GM12878 (cell line): ENCODE results near the gene NEGR1. TPM values are rescaled to one million over a fixed set of nuclear protein-coding genes. Genes with fewer than 3 reads are reported as not detected.

Experiments
- ATAC-seq: fragments of 200-7000 bp; cut with Tn5 transposase; 3 replicates; pipeline ENCODE4 v1.9.1; 2020; ENCODE audit warnings: mild to moderate bottlenecking, moderate library complexity
- BruUV-seq: library from RNA; stranded (reverse); fragments of 400-500 nt; replicated peaks from 2 replicates; lab custom pipeline; 2021; lab: Mats Ljungman, UMichigan
- CTCF ChIA-PET: fragments of 300-600 bp; sonication (Branson Sonifier 250); formaldehyde crosslinking; extraction: SDS; loops from one replicate; lab custom pipeline; 2021; ENCODE audit warnings: inconsistent platforms; lab: Yijun Ruan, JAX
- POLR2A ChIA-PET: fragments of 350-600 bp; formaldehyde crosslinking; extraction: SDS; loops from one replicate; lab custom pipeline; 2021; ENCODE audit warnings: inconsistent platforms; lab: Charles Lee
- RAD21 ChIA-PET: fragments of 300-600 bp; sonication (Branson Sonifier 250); formaldehyde crosslinking; loops from one replicate; lab custom pipeline; 2023; ENCODE audit warnings: antibody characterized with exemption; ENCODE audit not compliant: unreplicated experiment; lab: Charles Lee
- SMC1A ChIA-PET: fragments of 300-600 bp; sonication (Branson Sonifier 250); formaldehyde crosslinking; loops from one replicate; lab custom pipeline; 2023; ENCODE audit not compliant: unreplicated experiment, uncharacterized antibody; lab: Charles Lee
- DNase-seq: peaks from one replicate; pipeline ENCODE4 v3.0.0-alpha.2; 2011; ENCODE audit warnings: low read depth, low spot score
- FAIRE-seq: peaks from 3 replicates; lab custom pipeline; 2011; peaks lifted over from hg19 to GRCh38; lab: Jason Lieb, UNC
- H2AFZ ChIP-seq: 2 replicates; pipeline ENCODE4 v1.6.0; 2011; ENCODE audit warnings: low read depth, low read length, control low read depth; ENCODE audit not compliant: control insufficient read depth
- H3K27ac ChIP-seq: 2 replicates; pipeline ENCODE4 v1.5.1; 2011; ENCODE audit warnings: control low read depth; ENCODE audit not compliant: control insufficient read depth, insufficient read depth
- H3K27me3 ChIP-seq, 2 experiments: replicated peaks in 1 of 2; 2 replicates each; pipeline versions ENCODE4 v1.6.0 to v1.6.1; 2011; ENCODE audit warnings: low read length in 1 of 2; ENCODE audit not compliant: control insufficient read depth in 2 of 2, insufficient read depth in 2 of 2
- H3K36me3 ChIP-seq, 2 experiments: 2 replicates each; pipeline ENCODE4 v1.5.1; 2011; ENCODE audit warnings: low read length in 1 of 2; ENCODE audit not compliant: control insufficient read depth in 2 of 2, insufficient read depth in 2 of 2
- H3K4me1 ChIP-seq: 2 replicates; pipeline ENCODE4 v1.6.1; 2011; ENCODE audit warnings: mild to moderate bottlenecking, low read length, moderate library complexity, mixed read lengths; ENCODE audit not compliant: control insufficient read depth, insufficient read depth
- H3K4me2 ChIP-seq: 2 replicates; pipeline ENCODE4 v1.6.0; 2011; ENCODE audit warnings: control low read depth; ENCODE audit not compliant: control insufficient read depth, insufficient read depth
- H3K4me3 ChIP-seq: fragments of 200-600 bp; sonication (generic); 2 replicates; pipeline ENCODE4 v1.5.1; 2016
- H3K79me2 ChIP-seq: 2 replicates; pipeline ENCODE4 v1.6.0; 2011; ENCODE audit warnings: low read length; ENCODE audit not compliant: control insufficient read depth, insufficient read depth
- H3K9ac ChIP-seq: 2 replicates; pipeline ENCODE4 v1.8.0; 2011; ENCODE audit warnings: low read length, control low read depth, mixed read lengths; ENCODE audit not compliant: control insufficient read depth, insufficient read depth
- H3K9me3 ChIP-seq: replicated peaks from 3 replicates; pipeline ENCODE4 v1.5.1; 2011; ENCODE audit warnings: mild to moderate bottlenecking, low read length; ENCODE audit not compliant: control insufficient read depth, insufficient read depth
- H4K20me1 ChIP-seq: 2 replicates; pipeline ENCODE4 v1.6.0; 2011; ENCODE audit not compliant: control insufficient read depth, insufficient read depth
- CBFB ChIP-seq: IDR thresholded peaks from 2 replicates; pipeline ENCODE4 v1.6.1; 2016; ENCODE audit warnings: antibody characterized with exemption, low read depth
- ELK1 ChIP-seq: IDR thresholded peaks from 2 replicates; pipeline ENCODE4 v1.6.1; 2012; ENCODE audit warnings: low read depth, low read length, improper control_type of control experiment
- HDAC6 ChIP-seq: fragments of 200-600 bp; sonication (generic); IDR thresholded peaks from one replicate; pipeline ENCODE4 v1.8.0; 2017; ENCODE audit warnings: antibody characterized with exemption; ENCODE audit not compliant: unreplicated experiment
- IKZF2 ChIP-seq, 2 experiments: fragments of 450-650 bp; IDR thresholded peaks; 2 replicates each; pipeline ENCODE4 v1.6.1; 2017; ENCODE audit warnings: mild to moderate bottlenecking in 2 of 2, moderate library complexity in 2 of 2
- MAX ChIP-seq: IDR thresholded peaks from 2 replicates; pipeline ENCODE4 v1.6.1; 2012; ENCODE audit warnings: low read depth, low read length, improper control_type of control experiment
- MYB ChIP-seq: fragments of 150-350 bp; IDR thresholded peaks from 2 replicates; pipeline ENCODE4 v1.6.1; 2014; ENCODE audit warnings: mild to moderate bottlenecking, low read depth, low read length, borderline replicate concordance
- MYC ChIP-seq: IDR thresholded peaks from 2 replicates; pipeline ENCODE4 v1.6.1; 2011; ENCODE audit warnings: mild to moderate bottlenecking, low read length, moderate library complexity, inconsistent platforms; ENCODE audit not compliant: insufficient read depth, insufficient replicate concordance, insufficient read length, severe bottlenecking
- NFIC ChIP-seq: IDR thresholded peaks from 2 replicates; pipeline ENCODE4 v1.6.1; 2012; ENCODE audit warnings: low read depth, mild to moderate bottlenecking, inconsistent platforms, low read length, moderate library complexity
- NR2C1 ChIP-seq: fragments of 450-650 bp; IDR thresholded peaks from 2 replicates; pipeline ENCODE4 v1.6.1; 2017; ENCODE audit warnings: antibody characterized with exemption, mild to moderate bottlenecking, moderate library complexity
- RUNX3 ChIP-seq: IDR thresholded peaks from 2 replicates; pipeline ENCODE4 v1.6.1; 2012; ENCODE audit warnings: low read length, inconsistent platforms
- SREBF1 ChIP-seq: IDR thresholded peaks from 2 replicates; pipeline ENCODE4 v1.6.1; 2012; ENCODE audit warnings: mild to moderate bottlenecking, low read length
- TAF1 ChIP-seq: IDR thresholded peaks from 2 replicates; pipeline ENCODE4 v1.6.1; 2011; ENCODE audit warnings: mild to moderate bottlenecking, low read depth, low read length, borderline replicate concordance
- TCF7 ChIP-seq: IDR thresholded peaks from 2 replicates; pipeline ENCODE4 v1.6.1; 2014; ENCODE audit warnings: antibody characterized with exemption, borderline replicate concordance
- USF1 ChIP-seq: IDR thresholded peaks from 2 replicates; pipeline ENCODE4 v1.6.1; 2011; ENCODE audit warnings: borderline replicate concordance, low read depth, mild to moderate bottlenecking, moderate library complexity, mixed read lengths, low read length; ENCODE audit not compliant: insufficient read depth; ENCODE audit errors: extremely low read length
- USF2 ChIP-seq: IDR thresholded peaks from 2 replicates; pipeline ENCODE4 v1.6.1; 2011; ENCODE audit warnings: low read depth, low read length, improper control_type of control experiment, borderline replicate concordance
- ZSCAN29 ChIP-seq: fragments of 450-650 bp; IDR thresholded peaks from 2 replicates; pipeline ENCODE4 v1.6.1; 2017; ENCODE audit warnings: mild to moderate bottlenecking, moderate library complexity
- WGBS: methylation state at CpG from one replicate; pipeline ENCODE4 v1.1.6; 2016; ENCODE audit warnings: low lambda C conversion rate; ENCODE audit not compliant: insufficient replicate concordance, insufficient coverage; ENCODE audit errors: missing lambda C conversion rate; 5-methylcytosine and 5-hydroxymethylcytosine counted together
- in situ Hi-C: fragments of 300-500 bp; cut with MboI; formaldehyde crosslinking; loops from 9 replicates; pipeline ENCODE4 v1.14.3; 2018; ENCODE audit warnings: mixed read lengths
- intact Hi-C: fragments of 100-400 bp; cut with micrococcal nuclease; formaldehyde crosslinking; loops from one replicate; pipeline ENCODE4 v1.14.2; 2022; ENCODE audit not compliant: unreplicated experiment
- polyA plus RNA-seq, 11 experiments: library from polyadenylated mRNA; depleted of rRNA in 4 of 11; unstranded in 6 of 11; stranded (reverse) in 5 of 11; fragments of >200 nt; fragmentation: Nextera tagmentation in 4 of 11; fragmentation: Illumina TruSeq in 1 of 11; extraction: Ambion mirVana in 4 of 11; extraction: Trizol in 1 of 11; gene quantifications; 1 replicate in 1 of 11; 2 replicates in 10 of 11; pipeline versions ENCODE4 v1.2.1 to v1.2.3, GENCODE V29; 2011 to 2016; ENCODE audit warnings: inconsistent platforms in 2 of 11, missing spikeins in 2 of 11, low read depth in 1 of 11
- total RNA-seq, 4 experiments: library from RNA; depleted of rRNA in 3 of 4; stranded (reverse); fragments of >200 nt in 3 of 4; fragmentation: Illumina TruSeq in 1 of 4; extraction: Trizol in 1 of 4; gene quantifications; 2 replicates each; pipeline versions ENCODE4 v1.2.1 to v1.2.3, GENCODE V29; 2013 to 2021

Gene NEGR1
- total and polyA plus RNA-seq, 10 of the 15 experiments (the other 5 are each of a cell fraction or from before 2014, with no cell fraction given): under 0.01 to 0.03 (median 0.01) TPM; not detected in 7

- SMC1A ChIA-PET: no interaction called here
- no TSS peak for BruUV-seq
- TF ChIP-seq MYC: no peak
- TF ChIP-seq SREBF1: no peak
- no peak for TF ChIP-seq NFIC
- TF ChIP-seq CBFB: no peak
- no peak for TF ChIP-seq TCF7
- no peak for TF ChIP-seq IKZF2 (IDR thresholded peaks at IDR 0.05)
- TF ChIP-seq RUNX3: no peak
- no peak for TF ChIP-seq USF2
- no peak for TF ChIP-seq NR2C1
- RAD21 ChIA-PET: no interaction called here
- CTCF ChIA-PET: no interaction called here
- Histone ChIP-seq H3K36me3 (no peaks in the 10 kb centered on the region), H3K4me2 (no peak overlapping the region), H3K9ac (no peak overlapping the region), H3K4me3 (no peak overlapping the region), H2AFZ (no peak overlapping the region), H4K20me1 (no peaks in the 10 kb centered on the region), H3K27ac (no peak overlapping the region), H3K27me3 (no peaks in the 10 kb centered on the region), H3K9me3 (no peaks in the 10 kb centered on the region), H3K79me2 (no peaks in the 10 kb centered on the region), H3K4me1 (no peaks in the 10 kb centered on the region)
- WGBS: no CpG with 5 or more reads among the region's 3 CpGs
- POLR2A ChIA-PET: no interaction called here
- intact Hi-C loops (no loop called here), in situ Hi-C loops (no loop called here)
- DNase-seq (no peak), FAIRE-seq (no peak), ATAC-seq (no peak)
Measured at GRCh38 chr1:72322910-72323309, 40.6 kb upstream of the NEGR1 start.

GRCh38 chr1:72296501-72296900 is 14.2 kb upstream of the NEGR1 start:
- Histone ChIP-seq H3K4me1 (no peaks in the 10 kb centered on the region), H3K4me2 (no peak overlapping the region), H3K36me3 (no peaks in the 10 kb centered on the region), H3K9ac (no peak overlapping the region), H3K27ac (no peak overlapping the region), H2AFZ (no peak overlapping the region), H3K27me3 (no peaks in the 10 kb centered on the region), H3K9me3 (no peaks in the 10 kb centered on the region), H3K79me2 (no peaks in the 10 kb centered on the region), H3K4me3 (no peak overlapping the region), H4K20me1 (no peaks in the 10 kb centered on the region)
- ChIA-PET POLR2A (no interaction called here), SMC1A (no interaction called here), CTCF (interaction anchor here (0.6 to 1.1 kb wide), 2 partner anchors 86 to 104 kb away, joined by 3 read pairs; no protein-coding TSS in a partner anchor), RAD21 (no interaction called here)
- BruUV-seq: no TSS peak
- DNase-seq: no peak
- in situ Hi-C loops (no loop called here), intact Hi-C loops (no loop called here)
- FAIRE-seq: no peak
- no peak for ATAC-seq
- 23% methylated on average over 2 of the region's 2 CpGs for WGBS
- TF ChIP-seq ZSCAN29 (no peak), ELK1 (no peak), MAX (no peak), USF1 (no peak), HDAC6 (no peak), MYB (no peak), TAF1 (no peak)
